ENCODE data around the gene GPR161.

The GPR161 gene

DNA sequence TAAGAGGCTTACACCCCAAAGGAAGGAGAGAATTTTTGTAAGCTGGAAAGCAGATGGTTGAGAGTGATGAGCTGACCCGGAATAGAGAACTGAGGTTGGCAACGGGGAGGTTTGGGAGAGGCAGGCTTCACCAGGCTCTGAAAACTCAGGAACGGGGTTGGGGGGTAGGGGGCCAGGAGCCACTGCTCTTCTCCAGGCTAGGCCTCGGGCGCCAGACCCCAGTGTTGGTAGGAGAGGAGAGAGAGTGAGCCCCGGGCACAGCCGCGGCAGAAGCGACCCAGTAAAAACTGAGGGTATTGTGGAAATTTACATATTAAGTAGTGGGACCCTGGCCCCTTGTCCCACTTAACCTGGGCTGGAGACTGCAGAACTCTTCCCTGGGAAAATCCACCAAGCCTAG lies 45.7 kb downstream of the GPR161 start:
- no peaks in the 10 kb centered on the region for H3K9me3 Mint-ChIP-seq
- H3K4me3 Mint-ChIP-seq, result no peak overlapping the region
- peaks cover 2% of the 10 kb centered on the region for H3K27me3 Mint-ChIP-seq
- H3K4me1 Mint-ChIP-seq, result no peaks in the 10 kb centered on the region
- no peak overlapping the region for H3K27ac Mint-ChIP-seq
- ATAC-seq (no peak), DNase-seq (no peak)
- H3K36me3 Mint-ChIP-seq (ENCODE audit: low read depth), result no peaks in the 10 kb centered on the region

DNA sequence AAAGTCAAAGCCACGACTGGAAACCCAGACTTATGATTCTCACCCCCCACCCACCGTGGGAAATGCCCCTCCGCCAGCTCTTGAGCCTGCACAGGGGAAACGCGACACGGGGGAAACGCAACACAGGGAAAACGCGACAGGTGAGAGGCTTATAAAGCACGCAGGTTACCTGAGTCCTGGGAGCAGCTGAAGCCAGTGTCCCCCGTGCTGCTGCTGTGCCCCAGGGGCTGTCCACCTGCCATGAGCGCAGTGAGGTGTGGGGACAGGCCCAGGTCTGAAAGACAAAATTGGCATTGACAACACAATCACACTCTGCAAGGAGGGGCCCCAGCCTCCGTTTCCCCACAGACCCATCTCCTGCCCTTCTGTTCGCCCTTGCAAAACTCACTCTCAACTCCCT lies 46.3 kb downstream of the GPR161 start:
- no peaks in the 10 kb centered on the region for H3K4me1 Mint-ChIP-seq
- peaks cover 2% of the 10 kb centered on the region for H3K27me3 Mint-ChIP-seq
- H3K4me3 Mint-ChIP-seq, result no peak overlapping the region
- DNase-seq, result no peak
- no peak for ATAC-seq
- no peaks in the 10 kb centered on the region for H3K9me3 Mint-ChIP-seq
- H3K36me3 Mint-ChIP-seq (ENCODE audit: low read depth), result no peaks in the 10 kb centered on the region
- no peak overlapping the region for H3K27ac Mint-ChIP-seq

DNA sequence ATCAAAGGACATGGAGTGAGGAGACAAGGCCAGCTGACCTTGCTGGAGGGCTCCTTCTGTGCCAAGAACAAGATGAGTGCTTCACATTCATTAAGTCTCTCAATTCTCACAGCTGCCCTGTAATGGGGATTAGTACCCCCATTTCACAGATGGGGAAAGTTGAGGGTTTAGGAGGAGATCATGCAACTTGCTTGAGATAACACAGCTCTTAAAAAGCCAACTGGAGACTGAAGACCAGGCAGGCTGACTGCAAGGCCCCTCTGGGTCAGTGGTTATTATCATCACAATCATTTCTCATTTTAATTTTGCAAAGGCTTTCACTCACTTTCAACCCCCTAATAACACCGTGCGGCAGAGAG lies 46.8 kb downstream of the GPR161 start:
- Mint-ChIP-seq H3K36me3 (ENCODE audit: low read depth) (no peaks in the 10 kb centered on the region), H3K9me3 (no peaks in the 10 kb centered on the region), H3K4me1 (peaks cover 1% of the 10 kb centered on the region), H3K27ac (no peak overlapping the region), H3K27me3 (peaks cover 2% of the 10 kb centered on the region), H3K4me3 (no peak overlapping the region)
- DNase-seq (no peak), ATAC-seq (no peak)

DNA sequence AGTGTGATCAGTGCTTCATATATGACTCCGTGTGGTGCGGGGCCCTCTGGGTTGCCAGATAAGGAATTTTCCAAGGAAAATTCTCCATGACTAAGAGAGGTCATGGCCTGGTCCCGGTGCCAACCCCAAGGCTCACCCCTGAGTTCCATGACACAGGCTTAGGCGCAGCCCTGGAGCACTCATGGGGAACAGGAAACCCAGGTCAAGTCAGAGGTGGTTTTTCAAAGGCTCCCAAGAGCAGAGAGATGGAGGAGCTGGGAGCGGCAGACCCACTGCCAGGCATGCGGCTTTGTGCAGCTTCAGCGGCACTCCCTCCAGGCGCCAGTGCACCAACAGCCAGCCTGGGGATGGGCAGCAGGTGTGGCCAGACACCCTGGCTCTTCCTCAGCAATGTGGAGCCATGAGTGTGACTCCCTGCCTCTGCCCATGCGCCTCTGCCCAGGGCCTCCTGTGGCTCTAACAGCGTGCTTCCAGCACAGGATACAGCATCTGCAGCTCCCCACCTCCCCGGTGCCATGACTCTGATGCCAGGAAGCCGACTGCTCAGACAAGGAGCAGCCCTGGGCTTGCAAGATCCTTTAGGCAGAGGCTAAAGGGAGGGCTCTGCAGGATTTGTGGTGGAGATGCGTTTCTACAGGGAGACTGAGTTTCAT lies 47.3 kb downstream of the GPR161 start:
- Mint-ChIP-seq H3K27me3 (peaks cover 2% of the 10 kb centered on the region), H3K4me1 (peaks cover 1% of the 10 kb centered on the region), H3K27ac (no peak overlapping the region), H3K36me3 (ENCODE audit: low read depth) (no peaks in the 10 kb centered on the region), H3K9me3 (no peaks in the 10 kb centered on the region), H3K4me3 (no peak overlapping the region)
- ATAC-seq (no peak), DNase-seq (no peak)

DNA sequence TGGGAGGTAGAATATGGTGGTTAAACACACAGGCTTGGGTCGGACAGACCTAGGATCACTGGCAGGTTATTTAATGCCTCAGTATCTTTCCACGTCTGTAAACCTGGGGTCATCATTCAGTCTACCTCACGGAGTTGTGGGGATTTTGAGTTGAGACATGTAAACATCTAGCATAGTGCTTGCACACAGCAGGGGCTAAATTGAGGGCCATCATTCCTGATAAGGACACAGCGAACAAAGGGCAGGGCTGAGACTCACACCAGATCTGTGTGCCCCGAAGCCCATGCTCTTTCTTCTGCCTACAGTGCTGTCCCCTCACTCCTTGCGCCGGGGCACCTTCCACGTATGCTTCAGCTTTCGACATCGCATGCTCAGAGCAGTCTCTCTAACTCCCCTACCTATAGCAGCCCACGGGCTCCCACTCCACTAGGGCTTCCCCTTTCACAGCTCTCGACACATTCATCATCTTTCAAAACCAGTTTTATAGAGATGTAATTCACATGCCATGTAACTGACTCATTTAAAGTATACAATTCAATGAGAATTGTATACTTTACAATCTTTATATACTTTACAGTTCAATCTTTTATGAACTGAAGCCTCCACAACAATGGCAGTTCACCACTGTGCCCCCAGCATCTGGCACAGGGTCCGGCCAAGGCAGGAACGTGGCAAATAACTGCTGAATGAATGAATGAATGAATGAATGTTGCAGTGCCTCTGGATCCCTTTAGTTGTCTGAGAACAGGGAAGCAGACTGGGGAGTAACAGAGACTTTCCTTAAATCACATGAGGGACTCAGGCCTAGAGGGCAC lies 48.0 kb downstream of the GPR161 start:
- DNase-seq (no peak), ATAC-seq (no peak)
- H3K4me3 Mint-ChIP-seq, result no peak overlapping the region

DNA sequence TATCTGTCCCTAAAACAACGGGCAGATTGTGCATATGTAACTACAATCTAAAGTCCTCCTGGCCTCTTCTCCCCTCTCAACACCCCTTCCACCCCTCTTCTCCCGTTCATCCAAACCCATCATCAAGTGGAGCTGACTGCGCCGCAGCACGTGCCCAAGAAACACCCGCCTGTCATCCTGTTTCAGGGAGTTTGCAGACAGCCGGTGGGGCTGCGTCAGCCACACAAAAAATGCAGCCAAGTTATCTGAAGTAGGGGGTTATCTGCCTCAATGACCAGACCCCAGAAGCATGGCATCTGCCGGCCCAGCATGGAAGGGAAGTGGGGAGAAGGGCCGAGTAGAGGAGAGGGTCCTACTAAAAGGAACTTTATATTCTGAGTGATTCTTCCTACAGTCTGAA lies 49.0 kb downstream of the GPR161 start:
- ATAC-seq (no peak), DNase-seq (no peak)
- no peaks in the 10 kb centered on the region for H3K36me3 Mint-ChIP-seq (ENCODE audit: low read depth)
- no peak overlapping the region for H3K4me3 Mint-ChIP-seq
- H3K27me3 Mint-ChIP-seq, result peaks cover 2% of the 10 kb centered on the region
- no peak overlapping the region for H3K27ac Mint-ChIP-seq
- H3K9me3 Mint-ChIP-seq, result no peaks in the 10 kb centered on the region
- peaks cover 1% of the 10 kb centered on the region for H3K4me1 Mint-ChIP-seq

More for the DNA sequence above, 48.0 kb downstream of the GPR161 start:
- H3K27ac Mint-ChIP-seq, result no peak overlapping the region
- no peaks in the 10 kb centered on the region for H3K36me3 Mint-ChIP-seq (ENCODE audit: low read depth)
- H3K27me3 Mint-ChIP-seq, result peaks cover 2% of the 10 kb centered on the region
- peaks cover 1% of the 10 kb centered on the region for H3K4me1 Mint-ChIP-seq
- H3K9me3 Mint-ChIP-seq, result no peaks in the 10 kb centered on the region

DNA sequence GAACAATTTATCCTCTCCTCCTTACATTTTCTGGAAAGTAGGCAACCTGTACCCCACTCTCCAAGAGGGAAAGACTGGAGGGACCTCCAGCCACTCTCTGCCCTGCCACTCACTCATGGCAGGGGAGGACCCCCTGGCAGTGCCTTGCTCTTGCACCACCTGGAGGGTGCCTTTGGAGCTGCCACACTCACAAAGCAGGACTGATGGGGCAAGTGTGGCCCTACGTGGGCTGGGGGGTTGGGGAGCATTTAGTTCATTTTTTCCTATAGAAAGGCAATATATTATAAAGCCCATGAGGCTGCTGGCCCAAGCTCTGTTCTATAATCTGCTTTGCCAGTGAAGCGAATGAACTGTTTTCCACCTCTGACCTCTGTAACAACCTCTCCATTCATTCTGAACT lies 50.3 kb downstream of the GPR161 start:
- H3K4me1 Mint-ChIP-seq, result peaks cover 1% of the 10 kb centered on the region
- peaks cover 2% of the 10 kb centered on the region for H3K27me3 Mint-ChIP-seq
- DNase-seq, result no peak
- no peaks in the 10 kb centered on the region for H3K9me3 Mint-ChIP-seq
- no peak for ATAC-seq
- no peaks in the 10 kb centered on the region for H3K36me3 Mint-ChIP-seq (ENCODE audit: low read depth)
- no peak overlapping the region for H3K4me3 Mint-ChIP-seq
- no peak overlapping the region for H3K27ac Mint-ChIP-seq

DNA sequence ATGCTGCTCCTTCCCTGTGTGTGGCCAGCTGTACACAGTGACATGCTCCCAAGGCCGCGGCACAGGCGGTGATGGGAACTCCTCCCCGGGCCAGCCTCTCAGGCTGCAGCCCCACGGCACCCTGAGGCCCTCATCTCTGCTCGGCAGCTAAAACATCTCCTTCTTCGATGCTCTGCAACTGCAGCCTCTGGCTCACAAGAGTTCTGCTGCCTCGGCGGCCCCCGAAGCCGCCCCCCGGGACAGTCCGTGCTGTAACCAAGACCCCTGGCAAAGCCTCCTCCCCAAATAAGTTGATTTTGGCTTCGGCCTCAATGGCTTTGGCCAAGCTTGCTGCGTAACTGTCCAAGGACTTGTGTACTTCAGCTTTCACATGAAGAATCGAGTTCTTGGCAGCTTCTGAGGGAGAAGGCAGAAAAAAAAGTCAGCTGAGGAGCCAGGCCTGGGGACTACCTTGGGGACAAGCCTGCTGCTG lies 51.3 kb downstream of the GPR161 start:
- Mint-ChIP-seq H3K27ac (no peak overlapping the region), H3K9me3 (no peaks in the 10 kb centered on the region), H3K36me3 (ENCODE audit: low read depth) (no peaks in the 10 kb centered on the region), H3K4me1 (peaks cover 1% of the 10 kb centered on the region), H3K4me3 (no peak overlapping the region), H3K27me3 (peaks cover 2% of the 10 kb centered on the region)
- ATAC-seq, result no peak
- no peak for DNase-seq

DNA sequence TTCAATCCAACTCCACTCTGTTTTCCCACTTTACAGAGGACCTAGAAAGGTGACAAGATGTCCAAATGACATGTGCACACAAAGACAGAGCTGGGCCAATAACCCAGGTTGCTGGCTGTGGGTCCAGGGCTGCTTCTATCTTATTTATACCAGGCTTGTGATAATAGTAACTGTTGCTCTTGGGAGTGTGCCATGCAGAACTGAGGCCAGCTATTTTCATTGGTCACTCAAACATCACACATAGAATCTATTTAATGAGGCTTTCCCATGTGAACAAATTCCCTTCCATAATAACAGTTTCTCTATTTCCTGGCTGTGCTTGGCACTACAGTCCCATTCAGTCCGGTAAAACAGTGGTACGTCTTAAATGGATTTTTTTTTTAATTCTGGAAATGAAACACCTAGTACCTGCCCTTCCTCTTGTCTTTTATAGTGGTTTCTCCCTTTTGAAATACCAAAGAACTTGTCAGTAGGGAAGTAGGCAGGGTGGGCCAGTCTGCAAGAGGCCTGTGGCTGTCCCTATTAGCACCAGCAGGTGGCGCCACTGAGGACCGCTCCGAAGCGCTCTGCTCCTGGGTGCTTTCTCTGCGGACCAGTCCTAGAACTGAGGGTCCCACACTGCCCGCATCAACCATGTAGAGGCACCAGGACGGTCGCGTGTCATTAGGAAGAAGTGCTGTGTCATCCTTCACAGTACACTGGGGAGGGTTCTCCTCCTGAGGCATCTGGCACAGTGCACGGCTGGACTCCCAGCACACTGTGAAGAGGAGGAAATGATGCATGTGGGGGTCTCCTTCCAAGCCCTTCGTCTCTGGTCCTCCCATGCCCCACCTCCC lies 52.1 kb downstream of the GPR161 start:
- peaks cover 1% of the 10 kb centered on the region for H3K4me1 Mint-ChIP-seq
- DNase-seq (peak; percentile 75), ATAC-seq (peak; percentile 66)
- H3K4me3 Mint-ChIP-seq, result no peak overlapping the region
- H3K36me3 Mint-ChIP-seq (ENCODE audit: low read depth), result no peaks in the 10 kb centered on the region
- no peak overlapping the region for H3K27ac Mint-ChIP-seq
- H3K27me3 Mint-ChIP-seq, result peaks cover 2% of the 10 kb centered on the region
- H3K9me3 Mint-ChIP-seq, result no peaks in the 10 kb centered on the region

DNA sequence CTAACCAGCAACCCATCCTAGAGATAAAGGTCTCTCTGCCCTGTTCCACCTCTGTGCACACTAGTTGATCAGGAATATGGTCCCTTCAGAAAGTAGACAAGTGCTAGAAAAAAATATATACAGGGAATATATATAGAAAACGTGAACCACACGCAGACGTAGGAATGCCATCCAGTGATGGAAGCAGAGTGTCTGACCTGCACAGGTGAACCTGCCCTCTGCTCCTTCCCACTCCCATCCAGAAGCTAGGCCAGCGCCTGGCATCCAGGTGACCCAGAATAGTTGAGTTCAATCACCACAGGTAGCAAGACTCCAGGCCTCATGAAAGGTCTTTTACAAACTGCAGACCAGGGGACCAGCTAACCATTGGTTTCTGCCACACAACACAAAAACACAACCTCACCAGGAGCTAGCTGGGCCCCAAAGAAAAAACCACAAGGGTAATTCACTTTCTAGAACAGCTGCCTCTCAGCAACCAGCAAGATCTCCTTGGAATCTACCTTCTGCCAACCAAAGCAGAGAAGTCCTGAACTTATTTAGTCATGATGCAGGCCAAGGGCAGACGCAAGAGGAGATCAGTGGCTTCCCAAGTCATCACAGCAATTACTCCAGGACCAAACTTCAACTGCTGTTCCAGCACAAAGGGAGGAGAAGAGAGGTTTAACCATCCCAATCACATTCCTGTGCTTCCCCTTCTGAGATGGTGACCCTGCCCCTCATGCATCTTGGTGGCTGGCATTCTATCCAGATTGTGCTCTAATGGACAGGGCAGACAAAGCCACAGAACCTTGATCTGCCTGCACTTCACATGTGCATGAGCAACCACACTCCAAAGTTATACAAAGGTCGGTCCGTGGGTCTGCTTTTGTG lies 53.0 kb downstream of the GPR161 start:
- Mint-ChIP-seq H3K4me1 (peaks cover 1% of the 10 kb centered on the region), H3K9me3 (no peaks in the 10 kb centered on the region), H3K27ac (no peak overlapping the region), H3K36me3 (ENCODE audit: low read depth) (no peaks in the 10 kb centered on the region), H3K27me3 (no peaks in the 10 kb centered on the region), H3K4me3 (no peak overlapping the region)
- DNase-seq (no peak), ATAC-seq (no peak)

DNA sequence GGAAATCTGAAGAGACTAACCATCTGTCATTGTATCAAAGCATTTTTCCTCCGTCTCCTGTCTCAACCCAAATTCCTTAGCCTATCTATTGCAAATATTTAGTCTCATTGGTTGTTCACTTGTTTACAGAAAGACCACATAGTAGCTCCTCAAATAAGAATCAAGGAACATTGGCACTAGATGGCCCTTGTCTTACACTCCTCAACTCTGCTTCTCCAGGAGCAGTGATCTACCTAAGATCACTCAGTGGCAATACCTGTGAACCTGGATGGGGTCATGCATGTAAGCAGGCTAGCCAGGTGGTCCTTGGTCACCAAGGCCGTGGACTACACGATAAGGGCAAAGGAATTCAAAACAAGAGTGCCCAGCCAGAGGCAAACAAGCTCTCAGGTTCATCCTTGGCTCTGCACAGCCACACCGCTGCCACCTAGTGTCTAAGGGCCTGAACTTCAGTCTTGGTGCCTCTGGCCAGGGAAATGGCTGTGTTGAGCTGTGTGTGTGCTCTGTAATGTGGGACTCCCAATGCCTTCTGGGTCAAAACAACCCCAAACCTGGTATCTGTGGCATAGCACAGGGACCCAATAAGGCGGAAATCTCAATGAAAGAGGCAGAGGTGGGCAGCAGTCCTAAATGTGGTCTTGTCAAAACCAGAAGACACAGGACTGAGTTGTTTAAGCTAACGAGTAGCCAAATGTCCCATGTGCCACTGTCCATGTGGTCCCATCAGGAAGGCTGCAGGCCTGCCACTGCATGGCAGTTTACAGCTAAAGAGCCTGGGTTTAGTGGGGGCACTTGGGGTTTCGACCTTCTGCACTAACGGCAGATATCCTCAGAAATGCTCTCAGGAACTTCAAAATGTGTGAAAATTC lies 54.5 kb downstream of the GPR161 start:
- no peaks in the 10 kb centered on the region for H3K9me3 Mint-ChIP-seq

DNA sequence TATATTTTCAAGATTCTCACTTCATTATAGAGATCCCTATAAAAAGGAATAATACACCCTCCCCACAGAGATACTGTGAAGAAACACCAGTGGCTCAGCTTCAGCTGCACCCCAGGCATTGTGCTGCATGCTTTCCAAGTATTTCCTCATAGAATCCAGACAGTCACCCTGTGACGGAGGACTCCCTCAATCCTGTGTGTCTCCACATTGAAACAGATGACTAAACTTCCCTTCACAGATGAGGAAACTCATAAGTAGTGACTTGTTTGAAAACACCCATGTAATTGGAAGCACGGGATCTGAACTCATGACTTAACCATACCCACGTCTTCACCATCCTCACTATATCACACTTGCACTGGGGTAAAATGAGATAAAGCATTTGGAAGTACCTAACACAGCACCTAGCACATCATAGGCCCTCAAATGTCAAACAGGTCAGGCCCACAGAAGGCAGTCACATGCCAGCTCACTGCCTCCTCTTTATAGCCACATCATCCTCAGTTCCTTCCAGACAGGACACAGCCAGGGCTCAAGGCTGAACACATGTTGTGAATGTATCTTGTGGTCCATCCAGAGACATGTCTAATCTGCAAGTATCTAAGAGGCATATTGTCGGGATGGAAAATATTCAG lies 55.2 kb downstream of the GPR161 start:
- DNase-seq, result no peak
- peaks cover 1% of the 10 kb centered on the region for H3K4me1 Mint-ChIP-seq
- no peak overlapping the region for H3K27ac Mint-ChIP-seq
- H3K27me3 Mint-ChIP-seq, result no peaks in the 10 kb centered on the region
- no peaks in the 10 kb centered on the region for H3K36me3 Mint-ChIP-seq (ENCODE audit: low read depth)
- ATAC-seq, result no peak
- no peaks in the 10 kb centered on the region for H3K9me3 Mint-ChIP-seq
- H3K4me3 Mint-ChIP-seq, result no peak overlapping the region

More for the DNA sequence above, 54.5 kb downstream of the GPR161 start:
- DNase-seq, result peak; percentile 74
- peak; percentile 79 for ATAC-seq
- Mint-ChIP-seq H3K27me3 (no peaks in the 10 kb centered on the region), H3K36me3 (ENCODE audit: low read depth) (no peaks in the 10 kb centered on the region), H3K4me1 (peaks cover 1% of the 10 kb centered on the region), H3K27ac (no peak overlapping the region), H3K4me3 (no peak overlapping the region)

DNA sequence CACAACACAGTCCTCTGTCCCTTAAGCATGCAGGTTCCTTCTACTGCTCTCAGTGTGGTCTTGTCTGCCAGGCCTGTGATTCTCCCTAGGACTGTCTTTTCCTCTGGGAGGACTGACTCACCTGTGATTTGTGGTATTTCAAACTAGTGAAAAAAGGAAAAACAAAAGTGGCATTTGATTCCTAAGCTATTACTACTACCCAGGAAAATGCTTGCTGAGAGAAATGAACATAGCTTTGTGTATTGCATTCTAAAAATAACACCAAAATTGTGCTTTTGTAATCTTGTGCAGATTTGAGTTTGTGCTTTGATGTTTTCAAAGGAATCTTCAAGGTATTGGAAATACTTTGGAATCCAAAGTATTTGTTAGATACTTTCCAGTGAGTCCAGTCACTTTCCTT lies 57.0 kb downstream of the GPR161 start:
- no peaks in the 10 kb centered on the region for H3K4me1 Mint-ChIP-seq
- H3K4me3 Mint-ChIP-seq, result no peak overlapping the region

More for the DNA sequence above, 57.0 kb downstream of the GPR161 start:
- ATAC-seq (no peak), DNase-seq (no peak)
- Mint-ChIP-seq H3K9me3 (no peaks in the 10 kb centered on the region), H3K27ac (no peak overlapping the region), H3K36me3 (ENCODE audit: low read depth) (peaks cover 1% of the 10 kb centered on the region), H3K27me3 (no peaks in the 10 kb centered on the region)

Data from activated naive CD8-positive, alpha-beta T cell treated with anti-CD3 and anti-CD28 coated beads, Interleukin-2, amount 50 U/mL, for 24 hours (primary cell).